K562 (cell line): Measurements from ENCODE around the gene PAQR7. TPM values are rescaled to one million over a fixed set of nuclear protein-coding genes. Genes with fewer than 3 reads are reported as not detected.
A peak's percentile ranks its signal among the peaks of the same experiment; 100 is the strongest.

ENCODE experiments used
- COPS2 ChIP-seq: fragments of 450-650 bp; conservative IDR thresholded peaks from 2 replicates; pipeline ENCODE4 v1.6.1; 2016; ENCODE audit warnings: mild to moderate bottlenecking, moderate library complexity
- CREB1 ChIP-seq, 2 experiments: sonication (generic) in 1 of 2; formaldehyde crosslinking in 1 of 2; IDR thresholded peaks; 2 replicates each; pipeline versions ENCODE4 v1.6.1 to v1.8.0; 2012 to 2022; ENCODE audit warnings: inconsistent platforms in 1 of 2, mild to moderate bottlenecking in 1 of 2, missing genetic modification reagents in 1 of 2, moderate library complexity in 1 of 2
- CREM ChIP-seq: IDR thresholded peaks from 2 replicates; pipeline ENCODE4 v1.6.1; 2014; ENCODE audit warnings: antibody characterized with exemption, low read depth
- ZC3H8 ChIP-seq: fragments of 450-650 bp; IDR thresholded peaks from 2 replicates; pipeline ENCODE4 v1.6.1; 2017
- ZKSCAN1 ChIP-seq: fragments of 150-350 bp; IDR thresholded peaks from 2 replicates; pipeline ENCODE4 v1.6.1; 2016; ENCODE audit warnings: low read depth, low read length
- ZNF184 ChIP-seq: sonication (generic); formaldehyde crosslinking; IDR thresholded peaks from 2 replicates; pipeline ENCODE4 v1.5.0; 2020; ENCODE audit warnings: missing genetic modification reagents
- ZNF217 ChIP-seq: sonication (generic); formaldehyde crosslinking; IDR thresholded peaks from 2 replicates; pipeline ENCODE4 v1.8.0; 2022; ENCODE audit warnings: mild to moderate bottlenecking, missing genetic modification reagents
- polyA plus RNA-seq, 8 experiments: library from polyadenylated mRNA; depleted of rRNA in 4 of 8; stranded (reverse) in 5 of 8; unstranded in 3 of 8; fragments of >200 nt; fragmentation: Nextera tagmentation in 2 of 8; fragmentation: Illumina TruSeq in 1 of 8; extraction: Ambion mirVana in 2 of 8; extraction: Trizol in 1 of 8; gene quantifications; 2 replicates each; pipeline versions ENCODE4 v1.2.1 to v1.2.3, GENCODE V29; 2011 to 2014; ENCODE audit warnings: inconsistent platforms in 1 of 8, missing spikeins in 1 of 8
- total RNA-seq, 7 experiments: library from RNA; depleted of rRNA in 6 of 7; stranded (reverse); fragments of >200 nt in 6 of 7; fragmentation: Illumina TruSeq in 2 of 7; extraction: Trizol in 2 of 7; gene quantifications; 2 replicates each; pipeline versions ENCODE4 v1.2.1 to v1.2.3, GENCODE V29; 2011 to 2021; ENCODE audit warnings: low replicate concordance in 1 of 7
- TF ChIP-seq, protein P1 (sequence below), 2 experiments: IDR thresholded peaks; 2 replicates each; pipeline ENCODE4 v1.6.1; 2011; ENCODE audit warnings: borderline replicate concordance in 1 of 2, control low read depth in 1 of 2, low read depth in 1 of 2, low read length in 1 of 2, mild to moderate bottlenecking in 1 of 2, mixed read lengths in 1 of 2, moderate library complexity in 1 of 2; ENCODE audit not compliant: insufficient read depth in 1 of 2, insufficient read length in 1 of 2, poor library complexity in 1 of 2, severe bottlenecking in 1 of 2; ENCODE audit errors: extremely low read depth in 1 of 2
- TF ChIP-seq, protein P2 (sequence below): sonication (generic); formaldehyde crosslinking; IDR thresholded peaks from 2 replicates; pipeline ENCODE4 v1.8.0; 2022; ENCODE audit warnings: missing genetic modification reagents, mild to moderate bottlenecking, moderate library complexity, borderline replicate concordance
- TF ChIP-seq, protein P3 (sequence below): fragments of 250-450 bp; sonication (Bioruptor Pico); IDR thresholded peaks from 2 replicates; pipeline ENCODE4 v1.8.0; 2021; ENCODE audit warnings: moderate library complexity, mild to moderate bottlenecking, inconsistent platforms
- TF ChIP-seq, protein P4 (sequence below): IDR thresholded peaks from 2 replicates; pipeline ENCODE4 v1.6.1; 2014; ENCODE audit warnings: antibody characterized with exemption
- TF ChIP-seq, protein P5 (sequence below): fragments of 250-450 bp; sonication (Bioruptor Pico); IDR thresholded peaks from 2 replicates; pipeline ENCODE4 v1.4.0; 2020

PAQR7 gene
- total and polyA plus RNA-seq, 9 of the 15 experiments (the other 6 are each of a cell fraction or from before 2014, with no cell fraction given): 1.1 to 5.2 (median 2.6) TPM

DNA sequence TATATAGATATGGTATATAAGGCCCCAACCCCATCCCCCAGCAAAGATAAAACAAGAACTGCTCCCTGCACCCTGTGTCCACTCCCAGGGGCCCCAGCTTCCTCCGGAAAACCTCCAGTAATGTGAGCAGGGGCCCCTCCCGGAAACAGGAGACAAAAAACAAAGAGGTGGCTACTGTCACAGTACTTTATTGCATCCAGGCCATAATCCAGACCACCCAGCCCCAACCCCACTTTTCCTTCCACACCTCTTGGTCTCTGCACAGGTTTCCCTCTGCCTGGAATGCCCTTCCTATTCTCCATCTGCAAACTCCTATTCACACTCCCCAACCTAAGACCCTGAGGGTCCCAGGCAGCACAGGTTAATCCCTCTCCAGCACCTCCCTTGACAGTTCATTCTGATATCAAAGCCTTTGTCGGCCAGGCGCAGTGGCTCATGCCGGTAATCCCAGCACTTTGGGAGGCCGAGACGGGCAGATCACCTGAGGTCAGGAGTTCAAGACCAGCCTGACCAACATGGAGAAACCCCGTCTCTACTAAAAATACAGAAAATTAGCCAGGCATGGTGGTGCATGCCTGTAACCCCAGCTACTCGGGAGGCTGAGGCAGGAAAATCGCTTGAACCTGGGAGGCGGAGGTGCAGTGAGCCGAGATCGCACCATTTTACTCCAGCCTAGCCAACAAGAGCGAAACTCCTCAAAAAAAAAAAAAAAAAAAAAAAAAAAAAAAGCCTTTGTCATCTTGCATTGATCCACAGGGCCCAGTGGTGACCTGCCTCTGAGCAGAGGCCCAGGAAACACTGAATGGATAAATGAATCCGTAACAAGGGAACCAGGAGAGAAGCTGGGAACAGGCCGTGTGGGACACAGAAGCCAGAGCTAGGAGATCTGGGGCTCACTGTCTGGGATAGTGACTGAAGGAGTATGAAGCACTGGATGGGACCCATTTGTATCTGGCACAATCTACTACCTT, 13.9 kb downstream of the PAQR7 start (continued):
- TF ChIP-seq, protein P1, sequence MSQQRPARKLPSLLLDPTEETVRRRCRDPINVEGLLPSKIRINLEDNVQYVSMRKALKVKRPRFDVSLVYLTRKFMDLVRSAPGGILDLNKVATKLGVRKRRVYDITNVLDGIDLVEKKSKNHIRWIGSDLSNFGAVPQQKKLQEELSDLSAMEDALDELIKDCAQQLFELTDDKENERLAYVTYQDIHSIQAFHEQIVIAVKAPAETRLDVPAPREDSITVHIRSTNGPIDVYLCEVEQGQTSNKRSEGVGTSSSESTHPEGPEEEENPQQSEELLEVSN (IDR thresholded peaks at IDR 0.05; ENCODE audit: borderline replicate concordance in 1 of 2, extremely low read depth in 1 of 2, insufficient read depth in 1 of 2, insufficient read length in 1 of 2, low read depth in 1 of 2, low read length in 1 of 2, poor library complexity in 1 of 2, severe bottlenecking in 1 of 2): no peak
- no peak for TF ChIP-seq CREM
- no peak for TF ChIP-seq COPS2
- TF ChIP-seq, protein P2, sequence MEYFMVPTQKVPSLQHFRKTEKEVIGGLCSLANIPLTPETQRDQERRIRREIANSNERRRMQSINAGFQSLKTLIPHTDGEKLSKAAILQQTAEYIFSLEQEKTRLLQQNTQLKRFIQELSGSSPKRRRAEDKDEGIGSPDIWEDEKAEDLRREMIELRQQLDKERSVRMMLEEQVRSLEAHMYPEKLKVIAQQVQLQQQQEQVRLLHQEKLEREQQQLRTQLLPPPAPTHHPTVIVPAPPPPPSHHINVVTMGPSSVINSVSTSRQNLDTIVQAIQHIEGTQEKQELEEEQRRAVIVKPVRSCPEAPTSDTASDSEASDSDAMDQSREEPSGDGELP (CRISPR knock-in tag): peak; percentile 53; the same call in 1 of the 2 replicates
- TF ChIP-seq ZNF217 (CRISPR knock-in tag): no peak
- TF ChIP-seq, protein P3, sequence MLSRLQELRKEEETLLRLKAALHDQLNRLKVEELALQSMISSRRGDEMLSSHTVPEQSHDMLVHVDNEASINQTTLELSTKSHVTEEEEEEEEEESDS (CRISPR knock-in tag): no peak
- no peak for TF ChIP-seq ZNF184 (CRISPR knock-in tag)
- no peak for TF ChIP-seq ZC3H8
- TF ChIP-seq, protein P4, sequence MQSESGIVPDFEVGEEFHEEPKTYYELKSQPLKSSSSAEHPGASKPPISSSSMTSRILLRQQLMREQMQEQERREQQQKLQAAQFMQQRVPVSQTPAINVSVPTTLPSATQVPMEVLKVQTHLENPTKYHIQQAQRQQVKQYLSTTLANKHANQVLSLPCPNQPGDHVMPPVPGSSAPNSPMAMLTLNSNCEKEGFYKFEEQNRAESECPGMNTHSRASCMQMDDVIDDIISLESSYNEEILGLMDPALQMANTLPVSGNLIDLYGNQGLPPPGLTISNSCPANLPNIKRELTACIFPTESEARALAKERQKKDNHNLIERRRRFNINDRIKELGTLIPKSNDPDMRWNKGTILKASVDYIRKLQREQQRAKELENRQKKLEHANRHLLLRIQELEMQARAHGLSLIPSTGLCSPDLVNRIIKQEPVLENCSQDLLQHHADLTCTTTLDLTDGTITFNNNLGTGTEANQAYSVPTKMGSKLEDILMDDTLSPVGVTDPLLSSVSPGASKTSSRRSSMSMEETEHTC: no peak
- TF ChIP-seq ZKSCAN1: no peak
- TF ChIP-seq, protein P5, sequence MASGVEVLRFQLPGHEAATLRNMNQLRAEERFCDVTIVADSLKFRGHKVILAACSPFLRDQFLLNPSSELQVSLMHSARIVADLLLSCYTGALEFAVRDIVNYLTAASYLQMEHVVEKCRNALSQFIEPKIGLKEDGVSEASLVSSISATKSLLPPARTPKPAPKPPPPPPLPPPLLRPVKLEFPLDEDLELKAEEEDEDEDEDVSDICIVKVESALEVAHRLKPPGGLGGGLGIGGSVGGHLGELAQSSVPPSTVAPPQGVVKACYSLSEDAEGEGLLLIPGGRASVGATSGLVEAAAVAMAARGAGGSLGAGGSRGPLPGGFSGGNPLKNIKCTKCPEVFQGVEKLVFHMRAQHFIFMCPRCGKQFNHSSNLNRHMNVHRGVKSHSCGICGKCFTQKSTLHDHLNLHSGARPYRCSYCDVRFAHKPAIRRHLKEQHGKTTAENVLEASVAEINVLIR: 0 out of 2 replicates have a peak, but pooled peaks have one; percentile 15
- TF ChIP-seq CREB1 (IDR thresholded peaks at IDR 0.05): no peak
- no peak for TF ChIP-seq CREB1 (CRISPR knock-in tag; IDR thresholded peaks at IDR 0.05)
